Measurements from ENCODE around the gene FES.

FES gene

GRCh38 chr15:90933301-90933700 is 49.0 kb downstream of the FES start:
- DNase-seq: no peak

- peak; percentile 77 for DNase-seq
Measured at GRCh38 chr15:90934256-90934948, 50.1 kb downstream of the FES start.

- peak; percentile 83 for DNase-seq
Measured at GRCh38 chr15:90934949-90935751, 50.8 kb downstream of the FES start, which contains the start of gene UNC45A. Gene UNC45A (plus strand): TSS chr15:90935285. CDS start chr15:90935325, 40 bp downstream.

DNA sequence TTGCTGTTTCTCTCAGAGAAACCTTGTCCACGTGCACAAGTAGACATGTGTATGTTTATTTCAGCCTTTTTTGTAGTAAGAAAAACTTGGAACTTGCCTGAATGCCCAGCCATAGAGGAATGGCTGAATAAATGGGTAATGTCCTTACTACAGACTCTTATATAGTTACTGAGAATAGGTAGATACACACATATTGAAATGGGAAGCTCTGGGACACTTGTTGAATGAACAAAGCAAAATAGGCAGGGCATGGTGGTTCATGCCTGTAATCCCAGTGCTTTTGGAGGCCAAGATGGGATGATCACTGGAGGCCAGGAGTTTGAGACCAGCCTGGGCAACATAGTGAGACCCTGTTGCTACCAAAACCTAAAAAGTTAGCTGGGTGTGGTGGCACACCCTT is 52.5 kb downstream of the FES start:
- no peak for DNase-seq

DNA sequence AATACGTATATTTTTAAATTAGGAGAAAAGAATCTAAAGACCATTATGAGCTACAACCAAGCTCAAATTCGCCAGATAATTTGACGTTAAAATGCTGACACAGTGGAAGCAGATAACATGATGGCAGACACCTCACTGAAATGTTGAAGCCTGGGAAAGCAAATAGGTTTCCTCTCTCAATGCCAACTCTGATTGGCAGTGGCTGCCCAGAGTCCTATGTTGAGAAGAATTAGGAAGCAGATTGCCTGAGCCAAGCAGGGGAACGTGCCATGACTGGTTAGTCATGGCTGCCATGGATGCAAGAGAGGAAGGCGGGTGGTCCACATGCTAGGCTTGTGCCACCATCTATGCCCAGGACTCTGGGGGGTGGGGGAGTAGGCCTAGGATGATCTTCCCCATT is 54.0 kb downstream of the FES start:
- DNase-seq: no peak

DNA sequence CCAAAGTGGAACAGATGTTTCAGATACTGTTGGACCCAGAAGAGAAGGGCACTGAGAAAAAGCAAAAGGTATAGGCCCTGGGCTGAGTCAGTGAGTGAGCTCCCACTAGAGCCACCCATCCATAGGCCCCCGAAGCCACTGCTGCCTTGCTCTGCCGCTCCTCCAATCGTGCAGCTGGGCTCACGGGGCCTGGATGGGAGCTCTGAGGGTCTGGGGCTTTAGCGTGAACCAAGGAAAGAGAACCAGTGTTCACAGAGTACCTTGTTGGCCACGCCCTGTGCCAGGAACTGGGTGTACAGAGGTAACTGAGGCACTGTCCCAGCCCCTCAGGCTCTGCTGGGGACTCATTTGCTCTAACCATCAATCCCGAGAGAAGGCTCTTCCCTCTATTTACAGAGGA is 55.5 kb downstream of the FES start:
- no peak for DNase-seq

DNA sequence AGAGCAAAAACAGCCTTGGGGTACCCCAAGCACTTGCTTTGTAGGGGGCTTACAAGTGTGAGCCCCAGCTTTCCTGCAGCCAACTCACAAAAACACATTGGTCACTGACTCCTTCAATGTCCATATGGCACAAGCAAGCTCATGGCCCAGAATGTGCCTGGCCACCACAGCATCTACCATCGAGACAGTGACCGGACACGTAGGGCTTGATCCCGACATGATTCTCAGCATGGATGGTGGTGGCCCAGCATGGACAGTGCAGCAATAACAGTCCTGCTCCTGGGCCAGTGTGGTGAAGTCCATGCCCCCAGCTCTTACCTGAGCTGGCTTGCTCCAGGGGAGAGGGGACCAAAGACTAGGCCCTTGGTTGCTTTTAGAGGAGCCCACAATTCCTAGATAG is 56.7 kb downstream of the FES start:
- no peak for DNase-seq

GRCh38 chr15:90942354-90943120 is 58.2 kb downstream of the FES start:
- DNase-seq: no peak

DNA sequence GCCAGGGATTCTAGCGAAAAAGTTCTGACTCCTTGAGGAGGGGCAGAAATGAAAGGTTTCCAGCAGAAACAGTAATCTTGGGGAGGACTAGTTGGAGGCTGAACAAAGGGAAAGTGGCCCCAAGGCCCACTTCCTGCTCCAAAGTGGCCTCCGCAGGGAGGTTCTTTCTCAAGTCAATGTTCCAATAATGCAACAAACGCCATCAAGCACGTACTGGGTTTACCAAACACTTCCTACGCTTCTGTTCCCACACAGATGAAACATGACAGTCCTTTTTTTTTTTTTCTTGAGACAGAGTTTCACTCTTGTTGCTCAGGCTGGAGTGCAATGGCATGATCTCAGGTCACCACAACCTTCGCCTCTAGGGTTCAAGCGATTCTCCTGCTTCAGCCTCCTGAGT is 60.8 kb downstream of the FES start:
- DNase-seq: no peak
